Gastroesophageal sphincter (tissue), 3 donors: Measurements from ENCODE around the gene PPP1R26.

ENCODE experiments used
- POLR2A ChIP-seq, 2 donors: fragments of 450-650 bp; IDR thresholded peaks; one replicate each; pipeline ENCODE4 v1.6.1; 2017; ENCODE audit warnings: antibody characterized with exemption in 2 of 2, mild to moderate bottlenecking in 2 of 2, moderate library complexity in 1 of 2
- TF ChIP-seq, protein P1 (sequence below), 4 experiments: fragments of 200-600 bp in 2 of 4; fragments of 450-650 bp in 2 of 4; sonication (generic) in 1 of 4; IDR thresholded peaks; one replicate each; pipeline ENCODE4 v1.5.1; 2017 to 2019; ENCODE audit warnings: antibody characterized with exemption in 4 of 4, mild to moderate bottlenecking in 2 of 4, moderate library complexity in 2 of 4

DNA sequence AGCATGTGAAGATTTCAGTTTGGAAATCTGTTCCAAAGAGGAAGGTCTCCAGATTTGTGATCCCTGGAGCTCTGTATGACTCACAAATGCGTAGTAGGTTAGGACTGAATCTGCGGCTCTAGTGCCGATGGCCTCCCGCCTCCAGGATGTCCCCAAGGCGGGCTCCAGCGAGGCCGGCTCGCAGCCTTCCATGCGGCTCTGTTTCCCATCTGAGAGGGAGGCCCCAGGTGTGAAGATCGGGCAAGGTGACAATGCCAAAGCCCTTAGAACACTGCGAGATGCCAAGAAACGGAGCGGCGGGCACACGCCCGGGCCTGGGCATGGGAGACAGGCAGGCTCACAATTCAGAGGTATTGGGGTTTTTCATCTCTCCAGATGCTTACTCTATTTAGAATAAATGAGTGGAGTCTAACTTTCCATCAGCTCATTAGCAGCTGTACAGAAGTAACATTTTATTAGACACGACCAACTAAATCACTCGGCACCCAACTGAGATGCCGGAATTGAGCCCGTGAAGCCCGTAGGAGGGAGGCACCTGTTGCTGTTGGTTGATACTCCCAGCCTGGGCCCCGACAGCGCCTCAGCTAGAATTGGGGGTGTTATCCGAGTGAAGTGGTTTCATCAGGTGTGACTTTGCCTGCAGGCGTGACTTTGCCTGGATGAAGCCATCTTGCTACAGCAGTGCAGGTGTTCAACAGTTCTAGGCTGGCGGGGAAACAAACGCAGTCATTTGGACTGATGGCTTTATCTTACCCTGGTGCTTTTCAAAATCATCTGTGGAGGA lies 13.5 kb downstream of the PPP1R26 start:
- no peak for TF ChIP-seq POLR2A (IDR thresholded peaks at IDR 0.05)
- TF ChIP-seq, protein P1, sequence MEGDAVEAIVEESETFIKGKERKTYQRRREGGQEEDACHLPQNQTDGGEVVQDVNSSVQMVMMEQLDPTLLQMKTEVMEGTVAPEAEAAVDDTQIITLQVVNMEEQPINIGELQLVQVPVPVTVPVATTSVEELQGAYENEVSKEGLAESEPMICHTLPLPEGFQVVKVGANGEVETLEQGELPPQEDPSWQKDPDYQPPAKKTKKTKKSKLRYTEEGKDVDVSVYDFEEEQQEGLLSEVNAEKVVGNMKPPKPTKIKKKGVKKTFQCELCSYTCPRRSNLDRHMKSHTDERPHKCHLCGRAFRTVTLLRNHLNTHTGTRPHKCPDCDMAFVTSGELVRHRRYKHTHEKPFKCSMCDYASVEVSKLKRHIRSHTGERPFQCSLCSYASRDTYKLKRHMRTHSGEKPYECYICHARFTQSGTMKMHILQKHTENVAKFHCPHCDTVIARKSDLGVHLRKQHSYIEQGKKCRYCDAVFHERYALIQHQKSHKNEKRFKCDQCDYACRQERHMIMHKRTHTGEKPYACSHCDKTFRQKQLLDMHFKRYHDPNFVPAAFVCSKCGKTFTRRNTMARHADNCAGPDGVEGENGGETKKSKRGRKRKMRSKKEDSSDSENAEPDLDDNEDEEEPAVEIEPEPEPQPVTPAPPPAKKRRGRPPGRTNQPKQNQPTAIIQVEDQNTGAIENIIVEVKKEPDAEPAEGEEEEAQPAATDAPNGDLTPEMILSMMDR (IDR thresholded peaks at IDR 0.05): no peak
